ENCODE results near the gene EIF2B4. TPM values are rescaled to one million over a fixed set of nuclear protein-coding genes. Genes with fewer than 3 reads are reported as not detected.
A peak's percentile ranks its signal among the peaks of the same experiment; 100 is the strongest.

The EIF2B4 gene
- total and polyA plus RNA-seq, 2 of the 13 experiments (the other 11 are each of a cell fraction or from before 2014, with no cell fraction given): 91.5 to 96.4 TPM

DNA sequence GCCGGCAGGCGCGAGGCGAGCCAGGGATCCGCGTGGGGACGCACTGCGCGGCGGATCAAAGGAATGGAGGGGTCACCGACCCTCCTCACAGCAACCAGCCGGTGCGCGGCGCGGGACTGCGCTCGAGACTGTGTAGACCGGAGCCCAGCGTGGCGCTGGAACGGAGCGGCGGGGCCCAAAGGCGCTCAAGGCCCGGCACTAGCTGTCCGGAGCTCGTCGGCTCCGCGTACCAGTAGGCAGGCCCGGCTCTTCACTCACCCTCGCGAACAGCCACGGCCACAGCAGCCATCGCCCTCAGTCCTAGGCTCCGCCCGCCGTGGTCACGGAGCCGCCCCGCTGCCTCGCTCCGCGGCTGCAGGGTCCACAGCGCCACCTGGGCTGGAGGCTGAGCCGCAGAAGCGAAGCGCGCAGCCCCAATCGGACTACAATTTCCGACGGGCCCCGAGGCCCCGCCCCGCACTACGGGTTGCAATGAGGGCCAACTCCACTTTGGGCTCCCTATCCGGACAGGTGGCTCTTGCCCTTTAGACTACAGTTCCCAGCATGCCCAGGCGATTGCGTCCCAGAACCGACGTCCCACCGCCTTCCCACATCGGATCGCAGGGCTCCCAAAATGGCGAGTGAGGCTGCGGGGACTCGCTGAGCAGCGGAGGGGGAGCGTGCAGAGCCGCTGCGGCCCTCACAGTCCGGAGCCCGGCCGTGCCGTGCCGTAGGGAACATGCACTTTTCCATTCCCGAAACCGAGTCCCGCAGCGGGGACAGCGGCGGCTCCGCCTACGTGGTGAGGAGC is at the start of gene EIF2B4, which contains the start of gene SNX17 (continued):
- no peak; the same call in 1 of the 2 replicates for TF ChIP-seq ZNF180 (CRISPR knock-in tag; IDR thresholded peaks at IDR 0.05; ENCODE audit: borderline replicate concordance, low read depth)
- TF ChIP-seq, protein P1, sequence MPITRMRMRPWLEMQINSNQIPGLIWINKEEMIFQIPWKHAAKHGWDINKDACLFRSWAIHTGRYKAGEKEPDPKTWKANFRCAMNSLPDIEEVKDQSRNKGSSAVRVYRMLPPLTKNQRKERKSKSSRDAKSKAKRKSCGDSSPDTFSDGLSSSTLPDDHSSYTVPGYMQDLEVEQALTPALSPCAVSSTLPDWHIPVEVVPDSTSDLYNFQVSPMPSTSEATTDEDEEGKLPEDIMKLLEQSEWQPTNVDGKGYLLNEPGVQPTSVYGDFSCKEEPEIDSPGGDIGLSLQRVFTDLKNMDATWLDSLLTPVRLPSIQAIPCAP (CRISPR knock-in tag; IDR thresholded peaks at IDR 0.05; ENCODE audit: low read depth): 0 out of 2 replicates have a peak, but pooled peaks have one; percentile 24
- TF ChIP-seq ZNF343 (CRISPR knock-in tag; IDR thresholded peaks at IDR 0.05): peak; percentile 80
- peak; percentile 100 for TF ChIP-seq ZSCAN29 (CRISPR knock-in tag; conservative IDR thresholded peaks at IDR 0.05)
- 0 out of 2 replicates have a peak, but pooled peaks have one; percentile 49 for TF ChIP-seq RBAK (CRISPR knock-in tag; IDR thresholded peaks at IDR 0.05)
- peak; percentile 93 for TF ChIP-seq ZNF333 (CRISPR knock-in tag; IDR thresholded peaks at IDR 0.05; ENCODE audit: borderline replicate concordance)
- peak; percentile 95; the same call in 1 of the 2 replicates for TF ChIP-seq TRAFD1 (CRISPR knock-in tag; IDR thresholded peaks at IDR 0.05; ENCODE audit: borderline replicate concordance)
- TF ChIP-seq MAZ (IDR thresholded peaks at IDR 0.05; ENCODE audit: borderline replicate concordance, low read depth, low read length): peak; percentile 92
- TF ChIP-seq MAZ (CRISPR knock-in tag; IDR thresholded peaks at IDR 0.05; ENCODE audit: low read depth): peak; percentile 98
- no peak for TF ChIP-seq ZNF562 (CRISPR knock-in tag; IDR thresholded peaks at IDR 0.05; ENCODE audit: borderline replicate concordance)
- peak; percentile 98 for TF ChIP-seq ASH2L (IDR thresholded peaks at IDR 0.05; ENCODE audit: insufficient read length, low read depth, low read length)
- TF ChIP-seq ZNF496 (CRISPR knock-in tag; IDR thresholded peaks at IDR 0.05; ENCODE audit: insufficient replicate concordance): no peak
- TF ChIP-seq, protein P2, sequence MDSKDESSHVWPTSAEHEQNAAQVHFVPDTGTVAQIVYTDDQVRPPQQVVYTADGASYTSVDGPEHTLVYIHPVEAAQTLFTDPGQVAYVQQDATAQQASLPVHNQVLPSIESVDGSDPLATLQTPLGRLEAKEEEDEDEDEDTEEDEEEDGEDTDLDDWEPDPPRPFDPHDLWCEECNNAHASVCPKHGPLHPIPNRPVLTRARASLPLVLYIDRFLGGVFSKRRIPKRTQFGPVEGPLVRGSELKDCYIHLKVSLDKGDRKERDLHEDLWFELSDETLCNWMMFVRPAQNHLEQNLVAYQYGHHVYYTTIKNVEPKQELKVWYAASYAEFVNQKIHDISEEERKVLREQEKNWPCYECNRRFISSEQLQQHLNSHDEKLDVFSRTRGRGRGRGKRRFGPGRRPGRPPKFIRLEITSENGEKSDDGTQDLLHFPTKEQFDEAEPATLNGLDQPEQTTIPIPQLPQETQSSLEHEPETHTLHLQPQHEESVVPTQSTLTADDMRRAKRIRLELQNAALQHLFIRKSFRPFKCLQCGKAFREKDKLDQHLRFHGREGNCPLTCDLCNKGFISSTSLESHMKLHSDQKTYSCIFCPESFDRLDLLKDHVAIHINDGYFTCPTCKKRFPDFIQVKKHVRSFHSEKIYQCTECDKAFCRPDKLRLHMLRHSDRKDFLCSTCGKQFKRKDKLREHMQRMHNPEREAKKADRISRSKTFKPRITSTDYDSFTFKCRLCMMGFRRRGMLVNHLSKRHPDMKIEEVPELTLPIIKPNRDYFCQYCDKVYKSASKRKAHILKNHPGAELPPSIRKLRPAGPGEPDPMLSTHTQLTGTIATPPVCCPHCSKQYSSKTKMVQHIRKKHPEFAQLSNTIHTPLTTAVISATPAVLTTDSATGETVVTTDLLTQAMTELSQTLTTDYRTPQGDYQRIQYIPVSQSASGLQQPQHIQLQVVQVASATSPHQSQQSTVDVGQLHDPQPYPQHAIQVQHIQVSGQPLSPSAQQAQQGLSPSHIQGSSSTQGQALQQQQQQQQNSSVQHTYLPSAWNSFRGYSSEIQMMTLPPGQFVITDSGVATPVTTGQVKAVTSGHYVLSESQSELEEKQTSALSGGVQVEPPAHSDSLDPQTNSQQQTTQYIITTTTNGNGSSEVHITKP (CRISPR knock-in tag; IDR thresholded peaks at IDR 0.05; ENCODE audit: low read depth): peak; percentile 91
- peak; percentile 86; the same call in 1 of the 2 replicates for TF ChIP-seq SSRP1 (CRISPR knock-in tag; IDR thresholded peaks at IDR 0.05)
- TF ChIP-seq KLF13 (CRISPR knock-in tag; IDR thresholded peaks at IDR 0.05): peak; percentile 38; the same call in 1 of the 2 replicates
- TF ChIP-seq YEATS4 (CRISPR knock-in tag; IDR thresholded peaks at IDR 0.05; ENCODE audit: borderline replicate concordance): peak; percentile 100
- no peak for TF ChIP-seq NPAS2 (CRISPR knock-in tag; IDR thresholded peaks at IDR 0.05; ENCODE audit: borderline replicate concordance)
- peak; percentile 48 for TF ChIP-seq ZNF543 (CRISPR knock-in tag; IDR thresholded peaks at IDR 0.05)
- TF ChIP-seq ZNF75D (CRISPR knock-in tag; IDR thresholded peaks at IDR 0.05; ENCODE audit: borderline replicate concordance): no peak
- no peak; the same call in 1 of the 2 replicates for TF ChIP-seq EEA1 (CRISPR knock-in tag; IDR thresholded peaks at IDR 0.05; ENCODE audit: borderline replicate concordance)
- TF ChIP-seq, protein P3, sequence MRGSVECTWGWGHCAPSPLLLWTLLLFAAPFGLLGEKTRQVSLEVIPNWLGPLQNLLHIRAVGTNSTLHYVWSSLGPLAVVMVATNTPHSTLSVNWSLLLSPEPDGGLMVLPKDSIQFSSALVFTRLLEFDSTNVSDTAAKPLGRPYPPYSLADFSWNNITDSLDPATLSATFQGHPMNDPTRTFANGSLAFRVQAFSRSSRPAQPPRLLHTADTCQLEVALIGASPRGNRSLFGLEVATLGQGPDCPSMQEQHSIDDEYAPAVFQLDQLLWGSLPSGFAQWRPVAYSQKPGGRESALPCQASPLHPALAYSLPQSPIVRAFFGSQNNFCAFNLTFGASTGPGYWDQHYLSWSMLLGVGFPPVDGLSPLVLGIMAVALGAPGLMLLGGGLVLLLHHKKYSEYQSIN (CRISPR knock-in tag; IDR thresholded peaks at IDR 0.05; ENCODE audit: borderline replicate concordance): no peak
